ENCODE data around the gene AVP. TPM values are rescaled to one million over a fixed set of nuclear protein-coding genes. Genes with fewer than 3 reads are reported as not detected.
A peak's percentile ranks its signal among the peaks of the same experiment; 100 is the strongest.
"Not testable (repeated sequence)": the region's sequence is repeated elsewhere in the genome, so short reads cannot be mapped to it uniquely, and the experiment has no call there.

The AVP gene
- total RNA-seq, 2 donors from 2014 or later, result 3.1 TPM; not detected in 1

- intact Hi-C loops (cut with DNase I), result no loop called here
- H3K36me3 ChIP-seq, result no peaks in the 10 kb centered on the region
- no peak for TF ChIP-seq CTCF (IDR thresholded peaks at IDR 0.05)
- no peak for TF ChIP-seq POLR2A (IDR thresholded peaks at IDR 0.05)
- no peak for TF ChIP-seq POLR2AphosphoS5 (IDR thresholded peaks at IDR 0.05)
- 89% methylated on average over 4 of the region's 4 CpGs for WGBS
- no peak overlapping the region for H3K4me3 ChIP-seq
- no peak for DNase-seq (ENCODE audit: low spot score)
- no peaks in the 10 kb centered on the region for H3K4me1 ChIP-seq (replicated peaks)
- no peaks in the 10 kb centered on the region for H3K9me3 ChIP-seq
- no peak overlapping the region for H3K27ac ChIP-seq
- H3K27me3 ChIP-seq (replicated peaks; ENCODE audit: insufficient read depth), result no peaks in the 10 kb centered on the region
Observed at GRCh38 chr20:3077618-3078134, 6.8 kb downstream of the AVP start.

GRCh38 chr20:3075315-3075714 is 9.2 kb downstream of the AVP start:
- H3K27me3 ChIP-seq (replicated peaks; ENCODE audit: insufficient read depth); intact Hi-C loops (cut with DNase I); H3K27ac ChIP-seq; H3K4me1 ChIP-seq (replicated peaks); H3K4me3 ChIP-seq; H3K36me3 ChIP-seq; H3K9me3 ChIP-seq; DNase-seq (ENCODE audit: low spot score): not testable (repeated sequence)
- 67% methylated on average over 6 of the region's 6 CpGs for WGBS

- Histone ChIP-seq H3K4me3 (no peak overlapping the region), H3K36me3 (no peaks in the 10 kb centered on the region), H3K27ac (no peak overlapping the region), H3K4me1 (replicated peaks) (no peaks in the 10 kb centered on the region), H3K27me3 (replicated peaks; ENCODE audit: insufficient read depth) (no peaks in the 10 kb centered on the region), H3K9me3 (no peaks in the 10 kb centered on the region)
- WGBS, result 47% methylated on average over 6 of the region's 6 CpGs
- DNase-seq (ENCODE audit: low spot score), result no peak
- intact Hi-C loops (cut with DNase I), result no loop called here
- TF ChIP-seq POLR2AphosphoS5 (IDR thresholded peaks at IDR 0.05), result no peak
- TF ChIP-seq POLR2A (IDR thresholded peaks at IDR 0.05), result no peak
- TF ChIP-seq CTCF (IDR thresholded peaks at IDR 0.05), result no peak
Observed at GRCh38 chr20:3074812-3075211, 9.7 kb downstream of the AVP start.

GRCh38 chr20:3073251-3073643 is 11.3 kb downstream of the AVP start:
- DNase-seq (ENCODE audit: low spot score); H3K9me3 ChIP-seq; H3K4me3 ChIP-seq; H3K36me3 ChIP-seq; H3K27me3 ChIP-seq (replicated peaks; ENCODE audit: insufficient read depth); H3K27ac ChIP-seq; intact Hi-C loops (cut with DNase I); H3K4me1 ChIP-seq (replicated peaks): not testable (repeated sequence)
- 86% methylated on average over 8 of the region's 8 CpGs for WGBS

GRCh38 chr20:3072530-3073250 is 11.8 kb downstream of the AVP start:
- TF ChIP-seq CTCF (IDR thresholded peaks at IDR 0.05), result no peak
- intact Hi-C loops (cut with DNase I), result no loop called here
- Histone ChIP-seq H3K4me1 (replicated peaks) (no peaks in the 10 kb centered on the region), H3K4me3 (peak overlapping the region in 1 of 2 donors; percentile 41), H3K36me3 (no peaks in the 10 kb centered on the region), H3K27ac (no peak overlapping the region), H3K9me3 (no peaks in the 10 kb centered on the region), H3K27me3 (replicated peaks; ENCODE audit: insufficient read depth) (no peaks in the 10 kb centered on the region)
- DNase-seq (ENCODE audit: low spot score), result no peak
- 76% methylated on average over 22 of the region's 22 CpGs for WGBS

Measured in prostate gland (tissue), 2 donors.